Measurements from ENCODE around the gene YBX2.

Gene YBX2

DNA sequence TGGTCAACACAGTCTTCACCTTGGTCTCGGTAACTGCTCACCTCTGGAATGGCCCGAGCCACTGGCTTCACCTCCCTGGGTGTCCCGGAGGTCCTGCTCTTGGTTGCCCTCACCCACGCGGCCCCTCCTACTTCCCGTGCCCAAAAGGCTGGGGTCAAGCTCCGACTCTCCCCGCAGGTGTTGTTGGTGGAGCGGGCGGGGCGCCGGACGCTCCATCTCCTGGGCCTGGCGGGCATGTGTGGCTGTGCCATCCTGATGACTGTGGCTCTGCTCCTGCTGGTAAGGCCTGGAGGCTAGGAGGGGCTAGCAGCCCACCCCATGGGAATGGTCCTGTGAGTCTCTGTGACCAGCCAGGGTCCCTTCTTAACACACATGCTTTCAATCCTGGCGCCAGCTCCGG lies 9.5 kb downstream of the YBX2 start:
- TF ChIP-seq, protein P1, sequence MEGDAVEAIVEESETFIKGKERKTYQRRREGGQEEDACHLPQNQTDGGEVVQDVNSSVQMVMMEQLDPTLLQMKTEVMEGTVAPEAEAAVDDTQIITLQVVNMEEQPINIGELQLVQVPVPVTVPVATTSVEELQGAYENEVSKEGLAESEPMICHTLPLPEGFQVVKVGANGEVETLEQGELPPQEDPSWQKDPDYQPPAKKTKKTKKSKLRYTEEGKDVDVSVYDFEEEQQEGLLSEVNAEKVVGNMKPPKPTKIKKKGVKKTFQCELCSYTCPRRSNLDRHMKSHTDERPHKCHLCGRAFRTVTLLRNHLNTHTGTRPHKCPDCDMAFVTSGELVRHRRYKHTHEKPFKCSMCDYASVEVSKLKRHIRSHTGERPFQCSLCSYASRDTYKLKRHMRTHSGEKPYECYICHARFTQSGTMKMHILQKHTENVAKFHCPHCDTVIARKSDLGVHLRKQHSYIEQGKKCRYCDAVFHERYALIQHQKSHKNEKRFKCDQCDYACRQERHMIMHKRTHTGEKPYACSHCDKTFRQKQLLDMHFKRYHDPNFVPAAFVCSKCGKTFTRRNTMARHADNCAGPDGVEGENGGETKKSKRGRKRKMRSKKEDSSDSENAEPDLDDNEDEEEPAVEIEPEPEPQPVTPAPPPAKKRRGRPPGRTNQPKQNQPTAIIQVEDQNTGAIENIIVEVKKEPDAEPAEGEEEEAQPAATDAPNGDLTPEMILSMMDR (IDR thresholded peaks at IDR 0.05), result no peak
- Histone ChIP-seq H3K4me1 (ENCODE audit: control insufficient read depth in 1 of 2, insufficient read depth in 1 of 2, low read depth in 1 of 2, low read length in 1 of 2) (peaks cover 14 to 24% of the 10 kb centered on the region in 2 experiments), H3K27me3 (peaks cover 100% of the 10 kb centered on the region), H3K36me3 (no peaks in the 10 kb centered on the region), H3K27ac (no peak overlapping the region), H3K9me3 (no peaks in the 10 kb centered on the region), H3K4me3 (ENCODE audit: low read depth in 1 of 2, low read length in 1 of 2) (no peak overlapping the region)

DNA sequence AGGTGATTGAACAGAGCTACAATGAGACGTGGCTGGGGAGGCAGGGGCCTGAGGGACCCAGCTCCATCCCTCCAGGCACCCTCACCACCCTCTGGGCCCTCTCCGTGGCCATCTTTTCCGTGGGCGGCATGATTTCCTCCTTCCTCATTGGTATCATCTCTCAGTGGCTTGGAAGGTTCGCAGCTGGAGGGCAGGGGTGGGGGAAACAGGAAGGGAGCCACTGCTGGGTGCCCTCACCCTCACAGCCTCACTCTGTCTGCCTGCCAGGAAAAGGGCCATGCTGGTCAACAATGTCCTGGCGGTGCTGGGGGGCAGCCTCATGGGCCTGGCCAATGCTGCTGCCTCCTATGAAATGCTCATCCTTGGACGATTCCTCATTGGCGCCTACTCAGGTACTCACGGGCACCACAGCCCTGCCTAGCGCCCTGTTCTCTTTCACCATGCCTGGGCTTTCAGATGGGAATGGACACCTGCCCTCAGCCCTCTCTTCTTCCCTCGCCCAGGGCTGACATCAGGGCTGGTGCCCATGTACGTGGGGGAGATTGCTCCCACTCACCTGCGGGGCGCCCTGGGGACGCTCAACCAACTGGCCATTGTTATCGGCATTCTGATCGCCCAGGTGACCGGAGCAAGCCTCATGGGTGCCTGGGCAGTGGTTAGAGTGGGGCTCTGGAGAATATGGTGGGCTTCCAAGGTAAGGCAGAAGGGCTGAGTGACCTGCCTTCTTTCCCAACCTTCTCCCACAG lies 10.8 kb downstream of the YBX2 start:
- H3K4me1 ChIP-seq (ENCODE audit: control insufficient read depth in 1 of 2, insufficient read depth in 1 of 2, low read depth in 1 of 2, low read length in 1 of 2), result peaks cover 14 to 24% of the 10 kb centered on the region in 2 experiments
- peaks cover 98% of the 10 kb centered on the region for H3K27me3 ChIP-seq
- H3K27ac ChIP-seq, result no peak overlapping the region
- TF ChIP-seq, protein P1 (IDR thresholded peaks at IDR 0.05), result no peak
- no peak overlapping the region for H3K4me3 ChIP-seq (ENCODE audit: low read depth in 1 of 2, low read length in 1 of 2)
- H3K36me3 ChIP-seq, result no peaks in the 10 kb centered on the region
- H3K9me3 ChIP-seq, result no peaks in the 10 kb centered on the region

DNA sequence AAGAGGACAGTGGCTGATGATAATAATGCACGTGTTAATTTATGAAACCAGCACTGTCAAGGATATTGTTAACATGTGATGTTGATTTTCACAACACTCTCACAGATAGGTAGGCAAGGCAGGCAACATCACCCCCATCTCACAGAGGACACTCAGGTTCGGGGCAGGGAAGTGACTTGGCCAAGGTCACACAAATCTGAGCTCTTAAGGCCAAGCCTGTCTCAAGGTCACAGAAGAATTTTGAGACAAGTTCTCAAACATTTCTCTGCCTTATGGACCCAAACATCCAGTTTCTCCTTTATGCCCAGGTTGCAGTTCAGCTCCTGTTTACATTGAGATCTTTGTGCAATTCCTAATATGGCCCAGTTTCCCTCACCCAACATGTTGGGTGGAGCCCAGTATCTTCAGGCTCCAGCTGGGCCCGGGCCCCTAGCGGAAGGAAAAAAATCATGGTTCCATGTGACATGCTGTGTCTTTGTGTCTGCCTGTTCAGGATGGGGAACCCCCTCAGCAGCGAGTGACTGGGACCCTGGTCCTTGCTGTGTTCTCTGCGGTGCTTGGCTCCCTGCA lies 11.6 kb downstream of the YBX2 start:
- H3K9me3 ChIP-seq, result no peaks in the 10 kb centered on the region
- TF ChIP-seq, protein P1 (IDR thresholded peaks at IDR 0.05), result no peak
- no peak overlapping the region for H3K4me3 ChIP-seq (ENCODE audit: low read depth in 1 of 2, low read length in 1 of 2)
- H3K27ac ChIP-seq, result no peak overlapping the region
- H3K27me3 ChIP-seq, result peaks cover 94% of the 10 kb centered on the region
- H3K36me3 ChIP-seq, result no peaks in the 10 kb centered on the region
- H3K4me1 ChIP-seq (ENCODE audit: control insufficient read depth in 1 of 2, insufficient read depth in 1 of 2, low read depth in 1 of 2, low read length in 1 of 2), result peaks cover 14 to 24% of the 10 kb centered on the region in 2 experiments

DNA sequence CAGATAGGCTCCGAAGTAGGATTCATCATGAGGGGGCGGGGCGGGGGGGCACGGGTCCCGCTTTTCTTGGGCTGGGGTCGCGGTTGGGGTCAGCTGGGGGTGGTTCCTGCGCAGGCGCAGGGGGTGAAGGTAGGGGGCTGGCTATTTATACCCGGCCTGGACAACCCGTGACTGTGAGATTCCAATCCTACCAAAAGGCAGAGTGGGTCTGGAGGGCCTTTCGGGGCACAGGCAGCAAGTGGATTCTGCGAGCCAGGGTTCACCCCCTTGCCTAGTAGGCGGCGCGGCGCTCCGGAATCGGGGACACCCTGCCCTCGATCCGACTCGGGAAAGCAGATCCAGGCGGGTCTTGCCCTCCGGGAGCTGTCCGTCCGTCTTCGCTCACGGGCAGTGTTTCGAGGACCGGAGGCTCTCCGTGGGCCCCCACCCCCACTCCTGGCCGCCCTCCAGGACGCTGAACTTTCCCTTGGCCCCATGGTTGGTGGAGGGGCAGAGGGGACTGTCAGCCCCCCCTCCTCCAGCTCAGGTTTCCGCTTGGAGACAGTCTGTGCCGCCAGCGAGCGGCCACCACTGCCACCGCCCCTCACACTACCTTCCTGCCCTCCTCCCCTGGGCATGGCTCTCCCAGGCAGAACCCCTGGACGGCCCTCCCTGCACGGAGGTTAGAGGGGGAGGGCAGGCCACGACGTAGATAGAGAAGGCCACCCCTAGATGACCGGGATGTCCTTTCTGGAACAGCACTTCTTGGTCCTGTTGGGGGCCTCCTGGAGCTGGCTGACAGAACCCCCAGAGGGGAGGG lies 12.3 kb downstream of the YBX2 start:
- Histone ChIP-seq H3K4me3 (ENCODE audit: low read depth in 1 of 2, low read length in 1 of 2) (peak overlapping the region in 1 of 2 experiments; percentile 56), H3K27me3 (peaks cover 91% of the 10 kb centered on the region), H3K36me3 (no peaks in the 10 kb centered on the region), H3K27ac (no peak overlapping the region), H3K9me3 (no peaks in the 10 kb centered on the region), H3K4me1 (ENCODE audit: control insufficient read depth in 1 of 2, insufficient read depth in 1 of 2, low read depth in 1 of 2, low read length in 1 of 2) (peaks cover 14 to 24% of the 10 kb centered on the region in 2 experiments)
- TF ChIP-seq, protein P1 (IDR thresholded peaks at IDR 0.05), result no peak

DNA sequence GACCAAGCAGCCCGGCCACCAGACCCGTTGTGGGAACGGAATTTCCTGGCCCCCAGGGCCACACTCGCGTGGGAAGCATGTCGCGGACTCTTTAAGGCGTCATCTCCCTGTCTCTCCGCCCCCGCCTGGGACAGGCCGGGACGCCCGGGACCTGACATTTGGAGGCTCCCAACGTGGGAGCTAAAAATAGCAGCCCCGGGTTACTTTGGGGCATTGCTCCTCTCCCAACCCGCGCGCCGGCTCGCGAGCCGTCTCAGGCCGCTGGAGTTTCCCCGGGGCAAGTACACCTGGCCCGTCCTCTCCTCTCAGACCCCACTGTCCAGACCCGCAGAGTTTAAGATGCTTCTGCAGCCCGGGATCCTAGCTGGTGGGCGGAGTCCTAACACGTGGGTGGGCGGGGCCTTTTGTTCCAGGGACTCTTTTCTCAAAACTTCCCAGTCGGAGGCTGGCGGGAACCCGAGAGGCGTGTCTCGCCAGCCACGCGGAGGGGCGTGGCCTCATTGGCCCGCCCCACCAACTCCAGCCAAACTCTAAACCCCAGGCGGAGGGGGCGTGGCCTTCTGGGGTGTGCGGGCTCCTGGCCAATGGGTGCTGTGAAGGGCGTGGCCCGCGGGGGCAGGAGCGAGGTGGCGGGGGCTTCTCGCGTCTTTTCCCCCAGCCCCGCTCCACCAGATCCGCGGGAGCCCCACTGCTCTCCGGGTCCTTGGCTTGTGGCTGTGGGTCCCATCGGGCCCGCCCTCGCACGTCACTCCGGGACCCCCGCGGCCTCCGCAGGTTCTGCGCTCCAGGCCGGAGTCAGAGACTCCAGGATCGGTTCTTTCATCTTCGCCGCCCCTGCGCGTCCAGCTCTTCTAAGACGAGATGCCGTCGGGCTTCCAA lies 13.1 kb downstream of the YBX2 start, which contains the start of gene SLC2A4:
Gene SLC2A4, plus strand, starts transcription at position 645 of the 879 bp plus-strand sequence. Its CDS starts 217 bp downstream, at position 862.
- Histone ChIP-seq H3K9me3 (no peaks in the 10 kb centered on the region), H3K36me3 (no peaks in the 10 kb centered on the region), H3K4me3 (ENCODE audit: low read depth in 1 of 2, low read length in 1 of 2) (peak within 1 kb of the TSS; percentile 20 to 56), H3K27ac (no peak within 1 kb of the TSS), H3K4me1 (ENCODE audit: control insufficient read depth in 1 of 2, insufficient read depth in 1 of 2, low read depth in 1 of 2, low read length in 1 of 2) (peaks cover 14 to 24% of the 10 kb centered on the region in 2 experiments), H3K27me3 (peaks cover 83% of the 10 kb centered on the region)
- TF ChIP-seq, protein P1 (IDR thresholded peaks at IDR 0.05), result no peak
